Colonic mucosa (tissue), 4 donors: ENCODE results near the gene LIFR. TPM values are rescaled to one million over a fixed set of nuclear protein-coding genes. Genes with fewer than 3 reads are reported as not detected.

Source experiments
- DNase-seq: peaks from one replicate; pipeline ENCODE4 v3.0.0-alpha.2; 2020
- H3K27ac ChIP-seq: fragments of 200-600 bp; one replicate; pipeline ENCODE4 v1.8.0; 2021
- H3K27me3 ChIP-seq: fragments of 200-600 bp; one replicate; pipeline ENCODE4 v1.8.0; 2021
- H3K36me3 ChIP-seq: fragments of 200-600 bp; one replicate; pipeline ENCODE4 v1.8.0; 2021
- H3K4me1 ChIP-seq: fragments of 200-600 bp; one replicate; pipeline ENCODE4 v1.8.0; 2021; ENCODE audit warnings: mild to moderate bottlenecking
- H3K4me3 ChIP-seq: fragments of 200-600 bp; one replicate; pipeline ENCODE4 v1.8.0; 2021
- H3K9ac ChIP-seq, 2 donors: one replicate each; pipeline ENCODE4 v1.7.0; 2013; ENCODE audit warnings: control low read depth in 2 of 2, low read depth in 2 of 2, low read length in 2 of 2
- H3K9me3 ChIP-seq: fragments of 200-600 bp; one replicate; pipeline ENCODE4 v1.8.0; 2021
- intact Hi-C: fragments of 100-400 bp; cut with DNase I; formaldehyde crosslinking; loops from one replicate; pipeline ENCODE4 v1.14.1; 2022
- total RNA-seq, 2 donors: library from RNA; stranded (reverse); fragmentation: NEBNext Ultra II Directional in 1 of 2; extraction: Animal tissue kit (Norgen Biotek cat#: 25700) in 1 of 2; gene quantifications; one replicate each; pipeline ENCODE4 v1.2.1, GENCODE V29; 2021
- TF ChIP-seq, protein P1 (sequence below): fragments of 200-600 bp; IDR thresholded peaks from one replicate; pipeline ENCODE4 v1.8.0; 2022; ENCODE audit warnings: antibody characterized with exemption, mild to moderate bottlenecking
- donor health status: healthy.
- donor health status: DM: no; HTN: no; CAD: no.
- donor health status: DM: no; HTN: no; CAD: no.

LIFR gene
- total RNA-seq, 2 donors from 2014 or later, result 7.0 to 10.3 TPM

DNA sequence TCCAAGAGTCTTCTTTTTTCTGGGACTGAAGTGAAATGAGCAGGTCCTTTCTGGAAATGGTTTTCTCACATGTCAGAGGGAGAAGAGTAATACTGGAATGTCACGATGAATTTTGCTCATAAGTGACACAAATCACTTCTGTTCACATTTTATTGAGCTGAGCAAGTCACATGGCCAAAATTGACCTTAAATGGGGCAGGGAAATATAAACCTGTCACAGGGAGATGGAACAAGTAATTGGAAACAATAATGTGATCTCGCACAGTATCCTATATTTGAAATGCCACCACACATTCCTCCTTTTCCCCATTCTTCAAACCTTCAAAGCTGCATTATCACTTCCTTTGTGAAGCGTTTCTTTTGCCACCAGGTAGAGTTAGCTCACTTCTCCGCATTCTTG is 25.2 kb upstream of the LIFR start:
- intact Hi-C loops, result no loop called here
- no peak overlapping the region for H3K4me3 ChIP-seq
- H3K4me1 ChIP-seq, result no peaks in the 10 kb centered on the region
- H3K9ac ChIP-seq, result no peak overlapping the region
- peaks cover 4% of the 10 kb centered on the region for H3K27me3 ChIP-seq
- no peaks in the 10 kb centered on the region for H3K36me3 ChIP-seq
- TF ChIP-seq, protein P1, sequence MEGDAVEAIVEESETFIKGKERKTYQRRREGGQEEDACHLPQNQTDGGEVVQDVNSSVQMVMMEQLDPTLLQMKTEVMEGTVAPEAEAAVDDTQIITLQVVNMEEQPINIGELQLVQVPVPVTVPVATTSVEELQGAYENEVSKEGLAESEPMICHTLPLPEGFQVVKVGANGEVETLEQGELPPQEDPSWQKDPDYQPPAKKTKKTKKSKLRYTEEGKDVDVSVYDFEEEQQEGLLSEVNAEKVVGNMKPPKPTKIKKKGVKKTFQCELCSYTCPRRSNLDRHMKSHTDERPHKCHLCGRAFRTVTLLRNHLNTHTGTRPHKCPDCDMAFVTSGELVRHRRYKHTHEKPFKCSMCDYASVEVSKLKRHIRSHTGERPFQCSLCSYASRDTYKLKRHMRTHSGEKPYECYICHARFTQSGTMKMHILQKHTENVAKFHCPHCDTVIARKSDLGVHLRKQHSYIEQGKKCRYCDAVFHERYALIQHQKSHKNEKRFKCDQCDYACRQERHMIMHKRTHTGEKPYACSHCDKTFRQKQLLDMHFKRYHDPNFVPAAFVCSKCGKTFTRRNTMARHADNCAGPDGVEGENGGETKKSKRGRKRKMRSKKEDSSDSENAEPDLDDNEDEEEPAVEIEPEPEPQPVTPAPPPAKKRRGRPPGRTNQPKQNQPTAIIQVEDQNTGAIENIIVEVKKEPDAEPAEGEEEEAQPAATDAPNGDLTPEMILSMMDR, result no peak
- H3K27ac ChIP-seq, result no peak overlapping the region
- no peaks in the 10 kb centered on the region for H3K9me3 ChIP-seq
- DNase-seq, result no peak

DNA sequence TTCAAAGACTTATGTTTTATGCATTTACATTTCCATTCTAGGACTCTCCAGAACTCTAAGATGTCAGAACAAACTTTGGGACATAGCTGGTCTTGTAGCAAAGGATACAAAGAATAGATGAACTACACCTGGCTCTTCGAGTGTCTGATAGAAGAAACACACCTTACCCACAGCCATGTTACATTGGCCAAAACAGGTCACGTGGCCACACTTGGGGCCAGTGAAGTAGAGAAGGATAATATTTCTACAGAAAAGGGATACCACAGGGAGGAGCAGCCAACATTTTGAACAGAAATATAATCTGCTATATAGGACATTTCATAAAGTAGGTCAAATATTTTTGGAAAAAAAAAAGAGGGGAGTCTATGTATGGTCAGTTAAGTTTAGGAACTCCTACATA is 22.7 kb upstream of the LIFR start:
- H3K9ac ChIP-seq, result no peak overlapping the region
- H3K4me1 ChIP-seq, result no peaks in the 10 kb centered on the region
- H3K36me3 ChIP-seq, result no peaks in the 10 kb centered on the region
- no peak for DNase-seq
- intact Hi-C loops, result no loop called here
- no peak overlapping the region for H3K27ac ChIP-seq
- peaks cover 4% of the 10 kb centered on the region for H3K27me3 ChIP-seq
- no peaks in the 10 kb centered on the region for H3K9me3 ChIP-seq
- TF ChIP-seq, protein P1, result no peak
- no peak overlapping the region for H3K4me3 ChIP-seq

DNA sequence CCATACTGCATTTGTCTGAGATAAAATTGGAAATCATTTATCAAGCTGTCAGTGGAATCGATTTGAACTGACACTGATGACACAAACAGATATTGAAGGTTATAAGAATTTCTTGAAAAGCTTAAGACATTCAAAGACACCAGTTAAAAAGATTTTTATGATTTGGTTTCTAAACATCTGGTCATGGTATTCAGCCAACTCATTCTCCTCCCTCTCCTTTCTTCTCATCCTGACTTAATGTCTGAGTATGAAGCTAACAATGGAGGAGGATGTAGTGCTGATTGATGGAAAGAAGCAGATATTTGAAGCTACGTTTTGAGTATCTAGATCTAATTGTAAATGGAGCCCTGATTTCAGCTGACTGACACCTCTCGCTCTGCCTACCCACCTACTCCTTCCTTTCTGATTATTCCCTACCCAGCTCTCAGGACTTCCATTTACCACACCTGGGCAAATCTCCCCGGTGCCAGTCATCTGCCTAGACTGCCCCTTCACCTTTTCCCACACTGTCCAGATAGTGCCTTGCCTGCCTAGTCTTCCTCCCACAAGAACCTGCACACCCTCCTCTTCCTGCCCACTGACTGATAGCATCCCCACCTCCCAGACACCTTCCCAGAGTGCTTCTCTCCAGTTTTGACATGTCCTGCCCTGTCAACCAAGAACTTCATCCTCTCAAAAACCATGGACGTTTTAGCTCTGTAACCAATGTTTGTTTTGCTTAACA is 20.7 kb upstream of the LIFR start:
- Histone ChIP-seq H3K36me3 (no peaks in the 10 kb centered on the region), H3K27me3 (no peaks in the 10 kb centered on the region)

DNA sequence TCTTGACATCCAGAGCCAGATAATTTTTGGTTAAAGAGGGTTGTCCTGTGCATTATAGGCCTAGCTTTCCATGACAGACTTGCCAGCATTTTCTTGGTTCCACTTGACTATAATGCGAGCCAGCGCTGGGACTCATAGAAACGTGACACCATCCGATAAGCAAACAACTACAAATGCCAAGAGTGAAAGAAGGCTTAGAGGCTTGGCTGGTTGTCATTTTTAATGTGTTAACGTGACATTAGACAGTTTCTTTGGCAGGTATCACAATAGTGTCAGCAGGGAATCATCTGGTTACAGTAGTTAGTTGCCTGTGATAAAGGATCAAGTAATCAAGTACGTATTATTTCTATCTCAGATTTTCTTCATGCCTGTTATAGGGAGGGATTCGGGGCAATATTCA is 20.0 kb upstream of the LIFR start:
- Histone ChIP-seq H3K4me3 (no peak overlapping the region), H3K9me3 (no peaks in the 10 kb centered on the region), H3K27me3 (no peaks in the 10 kb centered on the region), H3K4me1 (no peaks in the 10 kb centered on the region), H3K36me3 (no peaks in the 10 kb centered on the region), H3K9ac (no peak overlapping the region), H3K27ac (no peak overlapping the region)
- TF ChIP-seq, protein P1, result no peak
- intact Hi-C loops, result no loop called here
- DNase-seq, result no peak

More for the DNA sequence above, 20.7 kb upstream of the LIFR start:
- intact Hi-C loops, result no loop called here
- Histone ChIP-seq H3K9me3 (no peaks in the 10 kb centered on the region), H3K4me3 (no peak overlapping the region), H3K4me1 (no peaks in the 10 kb centered on the region), H3K27ac (no peak overlapping the region), H3K9ac (no peak overlapping the region)
- TF ChIP-seq, protein P1, result no peak
- DNase-seq, result no peak

DNA sequence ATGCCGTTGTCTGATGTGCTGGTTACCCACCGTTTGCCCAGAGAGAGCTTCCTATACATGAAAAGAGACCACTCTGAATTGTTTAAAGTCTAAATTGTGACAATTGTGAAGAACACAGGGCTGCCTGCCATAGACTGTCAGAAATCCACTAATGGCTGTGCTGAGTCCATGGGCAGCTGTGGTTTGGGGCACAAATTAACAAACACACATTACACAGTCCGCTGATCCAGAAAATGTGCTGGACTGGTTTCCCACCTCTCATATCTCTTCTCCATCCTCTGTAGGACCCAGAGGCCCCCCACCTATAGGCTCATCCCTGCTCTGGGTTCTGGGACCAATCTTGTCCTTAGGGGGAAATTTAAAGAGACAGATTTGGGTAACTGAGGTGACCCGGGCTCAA is 19.0 kb upstream of the LIFR start:
- H3K36me3 ChIP-seq, result no peaks in the 10 kb centered on the region
- H3K4me3 ChIP-seq, result no peak overlapping the region
- no peaks in the 10 kb centered on the region for H3K9me3 ChIP-seq
- H3K27ac ChIP-seq, result no peak overlapping the region
- no peak overlapping the region for H3K9ac ChIP-seq
- no peak for DNase-seq
- no peaks in the 10 kb centered on the region for H3K4me1 ChIP-seq
- no peaks in the 10 kb centered on the region for H3K27me3 ChIP-seq
- TF ChIP-seq, protein P1, result no peak
- intact Hi-C loops, result no loop called here
